ENCODE data around the gene OR2M5. TPM values are rescaled to one million over a fixed set of nuclear protein-coding genes. Genes with fewer than 3 reads are reported as not detected.

OR2M5 gene
- total RNA-seq, 2 donors from 2014 or later = not detected

Other genes starting within 250 kb of the OR2M5 start
- gene OR2W3, start 249.6 kb upstream of the OR2M5 start, total RNA-seq = under 1 TPM in 1 of 2 donors, not detected in 1; 0.26 TPM
- not detected for gene OR2T8, start 224.9 kb upstream of the OR2M5 start, total RNA-seq
- not detected for gene OR2AJ1, start 220.3 kb upstream of the OR2M5 start, total RNA-seq
- gene OR2L8, start 196.3 kb upstream of the OR2M5 start, total RNA-seq = not detected
- not detected for gene OR2AK2, start 179.9 kb upstream of the OR2M5 start, total RNA-seq
- gene OR2L5, start 131.5 kb upstream of the OR2M5 start, total RNA-seq = not detected
- under 1 TPM in 1 of 2 donors, not detected in 1; 0.05 TPM for gene OR2L2, start 115.1 kb upstream of the OR2M5 start, total RNA-seq
- gene OR2L3, start 98.3 kb upstream of the OR2M5 start, total RNA-seq = not detected
- gene OR2L13, start 50.0 kb upstream of the OR2M5 start, total RNA-seq = not detected
- gene OR2M2, start 29.7 kb downstream of the OR2M5 start, total RNA-seq = not detected
- not detected for gene OR2M3, start 52.1 kb downstream of the OR2M5 start, total RNA-seq
- gene OR2M4, start 86.3 kb downstream of the OR2M5 start, total RNA-seq = not detected
- not detected for gene OR2T33, start 132.8 kb downstream of the OR2M5 start, total RNA-seq
- gene OR2T12, start 158.3 kb downstream of the OR2M5 start, total RNA-seq = not detected
- not detected for gene OR2M7, start 179.4 kb downstream of the OR2M5 start, total RNA-seq
- gene OR14C36, start 203.6 kb downstream of the OR2M5 start, total RNA-seq = not detected
- not detected for gene OR2T4, start 216.5 kb downstream of the OR2M5 start, total RNA-seq
- gene OR2T6, start 230.6 kb downstream of the OR2M5 start, total RNA-seq = not detected